Measurements from ENCODE around the gene GALNS. TPM values are rescaled to one million over a fixed set of nuclear protein-coding genes. Genes with fewer than 3 reads are reported as not detected.

The GALNS gene
- total and polyA plus RNA-seq, 2 donors: 4.8 to 23.9 TPM

DNA sequence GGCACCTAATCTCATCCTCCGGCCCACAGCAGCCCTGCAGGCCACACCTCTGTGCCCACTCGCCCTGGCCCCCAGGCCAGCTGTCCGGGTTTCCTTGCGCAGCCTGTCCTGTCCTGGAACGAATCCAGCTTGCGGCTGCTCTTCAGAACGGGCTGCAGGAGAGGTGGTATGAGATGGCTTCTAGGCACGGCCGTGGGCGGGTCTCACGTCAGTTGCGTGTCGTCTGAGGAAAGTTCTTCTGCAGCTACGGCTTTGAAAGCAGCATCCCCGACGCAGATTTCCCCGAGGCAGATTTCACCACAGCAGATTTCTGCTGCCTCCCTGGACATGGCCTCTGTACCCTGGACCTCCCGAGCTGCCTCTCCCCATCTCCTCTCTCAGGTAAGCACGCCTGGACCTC, 18.2 kb downstream of the GALNS start:
- Histone ChIP-seq H3K36me3 (ENCODE audit: control insufficient read depth in 2 of 2, insufficient read depth in 2 of 2, low read length in 1 of 2) (peaks cover 11 to 15% of the 10 kb centered on the region in 2 donors), H3K27ac (ENCODE audit: low read depth in 1 of 2, low read length in 1 of 2) (no peak overlapping the region), H3K4me1 (ENCODE audit: control insufficient read depth in 2 of 2, insufficient read depth in 2 of 2, low read length in 2 of 2) (no peaks in the 10 kb centered on the region), H3K27me3 (ENCODE audit: control insufficient read depth in 2 of 2, insufficient read depth in 1 of 2, low read length in 1 of 2) (no peaks in the 10 kb centered on the region), H3K4me3 (ENCODE audit: low read length in 2 of 2) (no peak overlapping the region), H3K9me3 (ENCODE audit: control insufficient read depth in 2 of 2, insufficient read depth in 1 of 2, low read length in 1 of 2) (no peaks in the 10 kb centered on the region)
- DNase-seq (ENCODE audit: low read depth in 6 of 9, low spot score in 9 of 9): no peak
- WGBS: 97% methylated on average over 19 of the region's 19 CpGs

DNA sequence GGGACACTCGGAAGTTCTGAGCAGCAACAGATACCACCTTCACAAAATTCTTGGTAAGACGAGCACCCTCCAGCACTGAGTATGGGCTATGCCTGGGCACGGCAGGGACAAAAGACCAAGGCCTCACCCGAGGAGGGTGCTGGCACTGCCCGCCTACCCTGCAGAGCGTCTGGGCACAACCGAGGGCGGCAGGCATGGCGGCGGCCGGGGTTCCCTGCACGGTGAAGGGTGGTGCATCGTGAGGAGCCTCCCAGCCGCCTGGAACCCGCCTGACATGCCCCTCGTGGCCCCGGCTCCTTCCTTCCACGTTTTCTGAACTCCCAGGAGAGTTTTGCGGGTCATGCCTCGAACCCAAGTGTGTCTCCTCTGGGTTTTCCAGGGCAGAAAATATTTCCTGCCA, 18.9 kb downstream of the GALNS start:
- no peak overlapping the region for H3K4me3 ChIP-seq (ENCODE audit: low read length in 2 of 2)
- H3K27me3 ChIP-seq (ENCODE audit: control insufficient read depth in 2 of 2, insufficient read depth in 1 of 2, low read length in 1 of 2): no peaks in the 10 kb centered on the region
- peaks cover 11 to 15% of the 10 kb centered on the region in 2 donors for H3K36me3 ChIP-seq (ENCODE audit: control insufficient read depth in 2 of 2, insufficient read depth in 2 of 2, low read length in 1 of 2)
- no peak overlapping the region for H3K27ac ChIP-seq (ENCODE audit: low read depth in 1 of 2, low read length in 1 of 2)
- WGBS: 91% methylated on average over 20 of the region's 20 CpGs
- DNase-seq (ENCODE audit: low read depth in 6 of 9, low spot score in 9 of 9): no peak
- H3K9me3 ChIP-seq (ENCODE audit: control insufficient read depth in 2 of 2, insufficient read depth in 1 of 2, low read length in 1 of 2): no peaks in the 10 kb centered on the region
- H3K4me1 ChIP-seq (ENCODE audit: control insufficient read depth in 2 of 2, insufficient read depth in 2 of 2, low read length in 2 of 2): no peaks in the 10 kb centered on the region

DNA sequence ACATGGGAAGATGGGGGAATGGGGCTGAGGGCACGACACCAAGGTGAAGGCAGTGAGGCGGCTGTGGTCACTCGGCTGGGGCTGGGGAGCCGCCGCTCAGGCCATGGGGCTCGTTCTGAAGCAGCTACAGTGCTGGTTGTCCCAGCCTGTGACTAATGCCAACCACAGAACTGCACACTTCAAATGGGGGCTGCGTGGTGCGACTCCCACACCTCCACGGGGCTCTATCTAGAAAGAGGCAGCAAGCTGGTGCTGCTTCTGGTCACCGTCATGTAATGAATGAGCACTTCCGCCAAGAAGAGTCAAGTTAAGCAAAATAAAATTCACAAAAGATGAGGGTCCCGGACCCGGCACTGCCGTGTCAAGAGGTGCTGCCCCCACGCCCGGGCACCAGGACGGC, 20.0 kb downstream of the GALNS start:
- Histone ChIP-seq H3K4me3 (ENCODE audit: low read length in 2 of 2) (no peak overlapping the region), H3K9me3 (ENCODE audit: control insufficient read depth in 2 of 2, insufficient read depth in 1 of 2, low read length in 1 of 2) (no peaks in the 10 kb centered on the region), H3K27me3 (ENCODE audit: control insufficient read depth in 2 of 2, insufficient read depth in 1 of 2, low read length in 1 of 2) (no peaks in the 10 kb centered on the region), H3K4me1 (ENCODE audit: control insufficient read depth in 2 of 2, insufficient read depth in 2 of 2, low read length in 2 of 2) (no peaks in the 10 kb centered on the region), H3K27ac (ENCODE audit: low read depth in 1 of 2, low read length in 1 of 2) (no peak overlapping the region), H3K36me3 (ENCODE audit: control insufficient read depth in 2 of 2, insufficient read depth in 2 of 2, low read length in 1 of 2) (peaks cover 11 to 15% of the 10 kb centered on the region in 2 donors)
- 97% methylated on average over 17 of the region's 17 CpGs for WGBS
- DNase-seq (ENCODE audit: low read depth in 6 of 9, low spot score in 9 of 9): no peak

DNA sequence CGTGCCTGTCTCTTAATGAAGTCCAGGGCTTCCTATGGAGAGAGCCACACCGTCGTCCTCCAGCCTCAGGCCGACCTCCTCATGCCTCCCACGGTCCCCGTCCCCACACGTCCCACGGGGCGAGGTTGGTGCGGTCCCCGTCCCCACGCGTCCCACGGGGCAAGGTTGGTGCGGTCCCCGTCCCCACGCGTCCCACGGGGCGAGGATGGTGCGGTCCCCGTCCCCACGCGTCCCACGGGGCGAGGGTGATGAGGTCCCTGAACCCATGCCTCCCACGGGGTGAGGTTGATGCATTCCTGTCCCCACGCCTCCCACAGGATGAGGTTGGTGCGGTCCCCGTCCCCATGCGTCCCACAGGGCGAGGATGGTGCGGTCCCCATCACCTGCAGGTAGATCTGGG, 20.9 kb downstream of the GALNS start:
- Histone ChIP-seq H3K9me3 (ENCODE audit: control insufficient read depth in 2 of 2, insufficient read depth in 1 of 2, low read length in 1 of 2) (no peaks in the 10 kb centered on the region), H3K4me3 (ENCODE audit: low read length in 2 of 2) (no peak overlapping the region), H3K27ac (ENCODE audit: low read depth in 1 of 2, low read length in 1 of 2) (no peak overlapping the region), H3K36me3 (ENCODE audit: control insufficient read depth in 2 of 2, insufficient read depth in 2 of 2, low read length in 1 of 2) (peaks cover 11 to 15% of the 10 kb centered on the region in 2 donors), H3K4me1 (ENCODE audit: control insufficient read depth in 2 of 2, insufficient read depth in 2 of 2, low read length in 2 of 2) (no peaks in the 10 kb centered on the region), H3K27me3 (ENCODE audit: control insufficient read depth in 2 of 2, insufficient read depth in 1 of 2, low read length in 1 of 2) (no peaks in the 10 kb centered on the region)
- 94% methylated on average over 33 of the region's 33 CpGs for WGBS
- no peak for DNase-seq (ENCODE audit: low read depth in 6 of 9, low spot score in 9 of 9)

DNA sequence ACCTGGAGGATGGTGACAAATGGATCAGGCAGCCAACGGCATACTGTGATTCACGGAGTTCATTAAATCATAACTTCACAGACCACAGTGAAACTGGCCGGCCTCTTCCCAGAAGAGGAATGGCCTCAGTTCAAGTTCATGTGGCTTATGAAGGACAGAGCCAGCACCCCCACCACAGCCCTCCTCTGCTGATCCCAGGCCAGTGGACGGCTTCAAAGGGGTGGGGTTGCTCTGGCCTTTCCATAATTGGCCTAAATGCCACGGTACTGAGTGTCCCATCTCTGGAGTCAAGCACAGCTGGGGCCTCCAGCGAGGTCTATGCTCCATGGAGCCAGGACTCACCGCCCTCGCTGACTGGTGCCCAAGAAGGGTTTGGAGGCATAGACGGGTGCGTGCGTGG, 21.4 kb downstream of the GALNS start:
- Histone ChIP-seq H3K4me3 (ENCODE audit: low read length in 2 of 2) (no peak overlapping the region), H3K4me1 (ENCODE audit: control insufficient read depth in 2 of 2, insufficient read depth in 2 of 2, low read length in 2 of 2) (no peaks in the 10 kb centered on the region), H3K9me3 (ENCODE audit: control insufficient read depth in 2 of 2, insufficient read depth in 1 of 2, low read length in 1 of 2) (no peaks in the 10 kb centered on the region), H3K27me3 (ENCODE audit: control insufficient read depth in 2 of 2, insufficient read depth in 1 of 2, low read length in 1 of 2) (no peaks in the 10 kb centered on the region), H3K27ac (ENCODE audit: low read depth in 1 of 2, low read length in 1 of 2) (no peak overlapping the region), H3K36me3 (ENCODE audit: control insufficient read depth in 2 of 2, insufficient read depth in 2 of 2, low read length in 1 of 2) (peaks cover 10 to 11% of the 10 kb centered on the region in 2 donors)
- 88% methylated on average over 11 of the region's 11 CpGs for WGBS
- no peak for DNase-seq (ENCODE audit: low read depth in 6 of 9, low spot score in 9 of 9)

DNA sequence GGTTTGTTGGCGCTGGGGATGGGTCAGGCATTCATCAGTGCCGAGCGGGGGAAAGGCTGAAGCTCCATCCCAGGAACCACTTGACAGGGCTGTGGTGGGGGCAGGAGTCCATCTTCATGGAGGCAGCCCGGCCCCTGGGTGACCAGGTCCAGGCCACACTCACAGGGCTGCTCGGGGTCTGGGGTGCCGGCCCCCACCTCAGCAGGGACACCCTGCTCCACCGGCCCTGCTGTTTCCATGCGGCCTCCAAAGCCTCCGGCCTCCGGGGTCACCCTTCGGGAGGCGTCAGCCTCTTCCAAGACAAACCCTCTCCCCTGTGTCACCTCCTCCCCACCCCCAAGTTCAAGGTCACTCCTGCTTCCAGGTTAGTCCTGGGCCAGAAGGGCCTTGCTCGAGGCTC, 22.1 kb downstream of the GALNS start:
- no peaks in the 10 kb centered on the region for H3K9me3 ChIP-seq (ENCODE audit: control insufficient read depth in 2 of 2, insufficient read depth in 1 of 2, low read length in 1 of 2)
- H3K4me3 ChIP-seq (ENCODE audit: low read length in 2 of 2): no peak overlapping the region
- no peak overlapping the region for H3K27ac ChIP-seq (ENCODE audit: low read depth in 1 of 2, low read length in 1 of 2)
- WGBS: 97% methylated on average over 13 of the region's 13 CpGs
- no peaks in the 10 kb centered on the region for H3K4me1 ChIP-seq (ENCODE audit: control insufficient read depth in 2 of 2, insufficient read depth in 2 of 2, low read length in 2 of 2)
- H3K27me3 ChIP-seq (ENCODE audit: control insufficient read depth in 2 of 2, insufficient read depth in 1 of 2, low read length in 1 of 2): no peaks in the 10 kb centered on the region
- H3K36me3 ChIP-seq (ENCODE audit: control insufficient read depth in 2 of 2, insufficient read depth in 2 of 2, low read length in 1 of 2): peaks cover 4% of the 10 kb centered on the region in 2 donors
- no peak for DNase-seq (ENCODE audit: low read depth in 6 of 9, low spot score in 9 of 9)

DNA sequence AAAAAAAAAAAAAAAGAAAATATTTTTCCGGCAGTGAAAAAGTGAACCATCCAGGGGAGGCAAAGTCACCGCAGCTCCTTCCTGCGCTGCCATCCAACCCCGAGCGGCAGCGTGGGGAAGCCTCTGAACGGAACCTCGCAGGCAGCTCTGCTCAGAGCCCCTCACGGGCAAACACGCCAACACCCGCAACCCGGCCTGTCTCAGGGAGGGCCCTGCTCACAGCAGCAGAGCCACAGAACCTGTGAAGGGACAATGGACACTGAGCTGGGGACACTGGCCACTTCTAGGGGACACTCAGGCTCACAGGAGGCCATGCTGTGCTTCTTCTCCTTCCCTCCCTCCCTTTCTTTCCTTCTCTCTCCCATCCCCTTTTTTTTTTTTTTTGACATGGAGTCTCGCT, 23.7 kb downstream of the GALNS start:
- Histone ChIP-seq H3K4me1 (ENCODE audit: control insufficient read depth in 2 of 2, insufficient read depth in 2 of 2, low read length in 2 of 2) (no peaks in the 10 kb centered on the region), H3K27me3 (ENCODE audit: control insufficient read depth in 2 of 2, insufficient read depth in 1 of 2, low read length in 1 of 2) (no peaks in the 10 kb centered on the region), H3K36me3 (ENCODE audit: control insufficient read depth in 2 of 2, insufficient read depth in 2 of 2, low read length in 1 of 2) (peaks cover 0 to 3% of the 10 kb centered on the region in 2 donors), H3K9me3 (ENCODE audit: control insufficient read depth in 2 of 2, insufficient read depth in 1 of 2, low read length in 1 of 2) (no peaks in the 10 kb centered on the region), H3K4me3 (ENCODE audit: low read length in 2 of 2) (no peak overlapping the region), H3K27ac (ENCODE audit: low read depth in 1 of 2, low read length in 1 of 2) (no peak overlapping the region)
- WGBS: 96% methylated on average over 13 of the region's 13 CpGs
- DNase-seq (ENCODE audit: low read depth in 6 of 9, low spot score in 9 of 9): no peak

DNA sequence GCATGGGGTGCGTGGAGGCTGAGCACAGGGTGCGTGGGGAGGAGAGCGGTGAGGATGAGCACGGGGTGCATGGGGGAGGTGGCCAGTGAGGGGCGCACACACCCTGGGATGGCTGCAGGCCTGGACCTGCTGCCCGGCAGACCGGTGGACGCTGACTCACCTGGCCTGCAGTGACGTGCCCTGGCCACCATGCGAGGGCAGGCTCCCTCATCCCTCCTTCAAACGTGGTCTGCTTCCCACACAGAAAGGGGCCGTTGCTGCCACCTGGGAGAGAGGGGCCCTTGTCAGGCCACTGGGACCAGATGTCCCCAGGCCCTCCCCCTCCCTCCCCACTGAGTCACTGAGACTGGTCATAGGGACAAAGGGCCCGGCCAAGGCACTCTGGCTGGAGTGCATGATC, 24.9 kb downstream of the GALNS start:
- H3K27me3 ChIP-seq (ENCODE audit: control insufficient read depth in 2 of 2, insufficient read depth in 1 of 2, low read length in 1 of 2): no peaks in the 10 kb centered on the region
- WGBS: 94% methylated on average over 13 of the region's 13 CpGs

DNA sequence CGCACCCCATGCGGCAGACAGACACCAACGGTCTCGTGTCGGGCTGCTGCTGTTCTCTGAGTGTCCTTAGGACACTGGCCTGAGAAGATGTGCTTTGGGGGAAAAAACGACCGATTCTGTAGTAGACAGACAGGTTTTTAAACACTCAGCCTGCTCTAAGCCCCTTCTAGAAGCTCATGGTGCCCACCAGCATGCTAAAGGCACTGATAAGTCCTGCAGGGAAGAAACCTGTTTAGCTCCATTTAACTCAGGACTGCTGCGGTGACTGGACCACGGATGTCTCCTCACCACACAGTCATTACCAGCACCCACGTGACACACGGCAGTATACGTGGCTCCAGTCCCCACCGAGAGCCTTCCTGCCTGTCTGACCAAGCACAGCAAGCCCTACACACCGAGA, 26.0 kb downstream of the GALNS start:
- no peak for DNase-seq (ENCODE audit: low read depth in 6 of 9, low spot score in 9 of 9)
- Histone ChIP-seq H3K9me3 (ENCODE audit: control insufficient read depth in 2 of 2, insufficient read depth in 1 of 2, low read length in 1 of 2) (no peaks in the 10 kb centered on the region), H3K36me3 (ENCODE audit: control insufficient read depth in 2 of 2, insufficient read depth in 2 of 2, low read length in 1 of 2) (peaks cover 0 to 7% of the 10 kb centered on the region in 2 donors), H3K4me1 (ENCODE audit: control insufficient read depth in 2 of 2, insufficient read depth in 2 of 2, low read length in 2 of 2) (no peaks in the 10 kb centered on the region), H3K4me3 (ENCODE audit: low read length in 2 of 2) (no peak overlapping the region), H3K27me3 (ENCODE audit: control insufficient read depth in 2 of 2, insufficient read depth in 1 of 2, low read length in 1 of 2) (no peaks in the 10 kb centered on the region), H3K27ac (ENCODE audit: low read depth in 1 of 2, low read length in 1 of 2) (no peak overlapping the region)
- WGBS: 98% methylated on average over 14 of the region's 14 CpGs

More for the DNA sequence above, 24.9 kb downstream of the GALNS start:
- Histone ChIP-seq H3K27ac (ENCODE audit: low read depth in 1 of 2, low read length in 1 of 2) (no peak overlapping the region), H3K36me3 (ENCODE audit: control insufficient read depth in 2 of 2, insufficient read depth in 2 of 2, low read length in 1 of 2) (peaks cover 0 to 7% of the 10 kb centered on the region in 2 donors), H3K4me3 (ENCODE audit: low read length in 2 of 2) (no peak overlapping the region), H3K9me3 (ENCODE audit: control insufficient read depth in 2 of 2, insufficient read depth in 1 of 2, low read length in 1 of 2) (no peaks in the 10 kb centered on the region), H3K4me1 (ENCODE audit: control insufficient read depth in 2 of 2, insufficient read depth in 2 of 2, low read length in 2 of 2) (no peaks in the 10 kb centered on the region)
- no peak for DNase-seq (ENCODE audit: low read depth in 6 of 9, low spot score in 9 of 9)

DNA sequence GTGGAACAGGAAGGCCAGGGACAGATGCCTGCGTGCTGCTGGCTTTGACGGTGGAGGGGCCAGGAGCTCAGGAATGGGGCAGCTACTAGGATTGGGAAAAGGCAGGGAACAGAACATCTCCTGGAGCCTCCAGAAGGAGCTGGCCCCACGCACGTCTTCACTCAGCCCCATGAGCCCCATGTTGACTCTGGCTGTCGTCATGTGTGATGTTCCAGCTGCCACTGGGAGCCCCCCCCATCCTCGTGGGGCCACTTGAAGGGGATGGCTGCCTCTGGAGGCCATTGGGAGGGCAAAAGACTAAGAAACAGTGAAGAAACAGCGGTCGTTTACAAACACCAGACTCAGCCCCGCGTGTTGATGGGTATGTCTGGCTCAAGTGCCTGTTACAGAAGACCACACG, 26.5 kb downstream of the GALNS start:
- H3K27ac ChIP-seq (ENCODE audit: low read depth in 1 of 2, low read length in 1 of 2): peak overlapping the region in 1 of 2 donors; percentile 5
- WGBS: 93% methylated on average over 11 of the region's 11 CpGs
- peaks cover 0 to 7% of the 10 kb centered on the region in 2 donors for H3K36me3 ChIP-seq (ENCODE audit: control insufficient read depth in 2 of 2, insufficient read depth in 2 of 2, low read length in 1 of 2)
- no peaks in the 10 kb centered on the region for H3K27me3 ChIP-seq (ENCODE audit: control insufficient read depth in 2 of 2, insufficient read depth in 1 of 2, low read length in 1 of 2)
- no peak overlapping the region for H3K4me3 ChIP-seq (ENCODE audit: low read length in 2 of 2)
- no peak for DNase-seq (ENCODE audit: low read depth in 6 of 9, low spot score in 9 of 9)
- no peaks in the 10 kb centered on the region for H3K9me3 ChIP-seq (ENCODE audit: control insufficient read depth in 2 of 2, insufficient read depth in 1 of 2, low read length in 1 of 2)
- H3K4me1 ChIP-seq (ENCODE audit: control insufficient read depth in 2 of 2, insufficient read depth in 2 of 2, low read length in 2 of 2): no peaks in the 10 kb centered on the region
